Measurements from ENCODE around the gene C1orf74. TPM values are rescaled to one million over a fixed set of nuclear protein-coding genes. Genes with fewer than 3 reads are reported as not detected.

The C1orf74 gene
- total RNA-seq, 1 donor from 2014 or later: 3.7 TPM

GRCh38 chr1:209769171-209769904 lies 15.0 kb downstream of the C1orf74 start:
- no peak overlapping the region for H3K27ac Mint-ChIP-seq
- peaks cover 16% of the 10 kb centered on the region for H3K4me1 Mint-ChIP-seq
- TF ChIP-seq CTCF (IDR thresholded peaks at IDR 0.05): no peak
- CTCF ChIA-PET: interaction anchor here (1.0 to 5.4 kb wide), 4 partner anchors 14 to 76 kb away, joined by 4 to 88 read pairs (median 9); partner anchors contain the start of gene TRAF3IP3
- no peak for DNase-seq
- no peak overlapping the region for H3K4me3 Mint-ChIP-seq
- peaks cover 41% of the 10 kb centered on the region for H3K36me3 Mint-ChIP-seq (ENCODE audit: low read depth)
- ATAC-seq (ENCODE audit: low read depth): peak; percentile 43
- no peaks in the 10 kb centered on the region for H3K27me3 Mint-ChIP-seq
- POLR2A ChIA-PET: interaction anchor here (0.8 to 5.0 kb wide), 12 partner anchors 9 to 72 kb away, joined by 3 to 175 read pairs (median 7); partner anchors contain the start of genes C1orf74, TRAF3IP3 and UTP25
- intact Hi-C loops (cut with micrococcal nuclease): no loop called here
- H3K9me3 Mint-ChIP-seq: no peaks in the 10 kb centered on the region

- H3K9me3 Mint-ChIP-seq: no peaks in the 10 kb centered on the region
- ChIA-PET CTCF (interaction anchor here (2.8 to 5.4 kb wide), 2 partner anchors 15 to 55 kb away, joined by 14 to 88 read pairs; partner anchors contain the start of gene TRAF3IP3), POLR2A (interaction anchor here (0.6 to 5.0 kb wide), 10 partner anchors 8 to 59 kb away, joined by 3 to 175 read pairs (median 12); partner anchors contain the start of genes C1orf74, TRAF3IP3 and UTP25)
- H3K4me3 Mint-ChIP-seq: no peak overlapping the region
- peaks cover 47% of the 10 kb centered on the region for H3K36me3 Mint-ChIP-seq (ENCODE audit: low read depth)
- no peak overlapping the region for H3K27ac Mint-ChIP-seq
- intact Hi-C loops (cut with micrococcal nuclease): loop anchor here (1.0 kb wide), 4 partner anchors 12 to 38 kb away; partner anchors contain the start of genes C1orf74, IRF6 and TRAF3IP3
- peaks cover 24% of the 10 kb centered on the region for H3K4me1 Mint-ChIP-seq
- TF ChIP-seq CTCF (IDR thresholded peaks at IDR 0.05): no peak
- ATAC-seq (ENCODE audit: low read depth) (peak; percentile 93), DNase-seq (peak; percentile 51)
- no peaks in the 10 kb centered on the region for H3K27me3 Mint-ChIP-seq
Measured at GRCh38 chr1:209768354-209768774, 16.0 kb downstream of the C1orf74 start.

- ATAC-seq (ENCODE audit: low read depth) (no peak), DNase-seq (no peak)
- Mint-ChIP-seq H3K4me1 (peaks cover 29% of the 10 kb centered on the region), H3K27me3 (no peaks in the 10 kb centered on the region), H3K27ac (no peak overlapping the region), H3K36me3 (ENCODE audit: low read depth) (peaks cover 54% of the 10 kb centered on the region), H3K9me3 (no peaks in the 10 kb centered on the region), H3K4me3 (no peak overlapping the region)
- POLR2A ChIA-PET: interaction anchor here (0.7 to 5.0 kb wide), 9 partner anchors 8 to 563 kb away, joined by 3 to 175 read pairs (median 9); partner anchors contain the start of genes C1orf74, TRAF3IP3 and UTP25
- TF ChIP-seq CTCF (IDR thresholded peaks at IDR 0.05): no peak
- intact Hi-C loops (cut with micrococcal nuclease): loop anchor here (1.0 kb wide), 4 partner anchors 11 to 39 kb away; partner anchors contain the start of genes C1orf74, IRF6 and TRAF3IP3
- CTCF ChIA-PET: interaction anchor here (2.8 to 5.4 kb wide), 2 partner anchors 15 to 55 kb away, joined by 14 to 88 read pairs; partner anchors contain the start of gene TRAF3IP3
Measured at GRCh38 chr1:209767706-209768105, 16.7 kb downstream of the C1orf74 start.

DNA sequence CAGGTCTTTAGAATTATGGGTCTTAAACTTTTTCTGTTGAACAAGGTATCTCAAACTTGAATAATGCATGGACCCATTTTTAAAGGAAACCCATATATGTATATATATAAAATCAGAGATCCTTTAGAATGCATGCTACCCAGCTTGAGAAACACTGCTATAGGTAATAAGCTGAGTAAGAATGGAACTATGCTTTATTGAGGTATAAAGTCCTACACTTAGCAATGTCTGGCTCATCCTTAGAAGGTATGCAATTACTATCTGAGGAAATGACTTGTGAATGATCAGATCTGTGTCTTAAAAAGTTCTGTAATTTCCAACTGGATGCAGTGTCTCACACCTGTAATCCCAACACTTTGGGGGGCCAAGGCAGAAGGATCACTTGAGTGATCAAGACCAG lies 17.3 kb downstream of the C1orf74 start:
- peaks cover 60% of the 10 kb centered on the region for H3K36me3 Mint-ChIP-seq (ENCODE audit: low read depth)
- ATAC-seq (ENCODE audit: low read depth) (no peak), DNase-seq (no peak)
- TF ChIP-seq CTCF (IDR thresholded peaks at IDR 0.05): no peak
- H3K4me3 Mint-ChIP-seq: peak overlapping the region; percentile 7
- intact Hi-C loops (cut with micrococcal nuclease): no loop called here
- POLR2A ChIA-PET: interaction anchor here (1.0 to 5.0 kb wide), 6 partner anchors 8 to 18 kb away, joined by 3 to 175 read pairs (median 15); partner anchors contain the start of genes C1orf74 and TRAF3IP3
- no peaks in the 10 kb centered on the region for H3K9me3 Mint-ChIP-seq
- peaks cover 35% of the 10 kb centered on the region for H3K4me1 Mint-ChIP-seq
- CTCF ChIA-PET: interaction anchor here (2.8 to 5.4 kb wide), 2 partner anchors 14 to 56 kb away, joined by 14 to 88 read pairs; partner anchors contain the start of gene TRAF3IP3
- H3K27ac Mint-ChIP-seq: peak overlapping the region; percentile 75
- H3K27me3 Mint-ChIP-seq: no peaks in the 10 kb centered on the region

All from activated B cell treated with CpG ODN at 0.5 μM for 24 hours (primary cell).